Sigmoid colon (tissue), 7 donors: ENCODE results near the gene PEPD. TPM values are rescaled to one million over a fixed set of nuclear protein-coding genes. Genes with fewer than 3 reads are reported as not detected.

ENCODE experiments used
- DNase-seq: peaks from one replicate; pipeline ENCODE4 v3.0.0-alpha.2; 2019
- H3K27ac ChIP-seq, 4 donors: fragments of 200-600 bp; sonication (generic); one replicate each; pipeline ENCODE4 v1.5.1; 2016 to 2019; ENCODE audit warnings: mild to moderate bottlenecking in 1 of 4
- H3K27me3 ChIP-seq, 3 donors: fragments of 200-600 bp; sonication (generic); one replicate each; pipeline ENCODE4 v1.5.1; 2019; ENCODE audit warnings: mild to moderate bottlenecking in 1 of 3
- H3K36me3 ChIP-seq, 4 donors: fragments of 200-600 bp; sonication (generic); one replicate each; pipeline ENCODE4 v1.5.1; 2016 to 2019
- H3K4me1 ChIP-seq, 4 donors: fragments of 200-600 bp; sonication (generic); one replicate each; pipeline ENCODE4 v1.5.1; 2017 to 2019
- H3K4me3 ChIP-seq, 4 donors: fragments of 200-600 bp; sonication (generic); one replicate each; pipeline ENCODE4 v1.5.1; 2017 to 2019; ENCODE audit warnings: mild to moderate bottlenecking in 2 of 4, moderate library complexity in 1 of 4
- H3K9me3 ChIP-seq, 4 donors: fragments of 200-600 bp in 3 of 4; sonication (generic) in 3 of 4; one replicate each; pipeline versions ENCODE4 v1.5.1 to v1.6.1; 2013 to 2019
- CTCF ChIP-seq, 4 experiments: fragments of 450-650 bp in 3 of 4; fragments of 200-600 bp in 1 of 4; IDR thresholded peaks; one replicate each; pipeline ENCODE4 v1.5.1; 2016 to 2019; ENCODE audit warnings: antibody characterized with exemption in 4 of 4, mild to moderate bottlenecking in 3 of 4, moderate library complexity in 2 of 4
- EP300 ChIP-seq, 4 donors: sonication (generic); formaldehyde crosslinking; IDR thresholded peaks; one replicate each; pipeline ENCODE4 v1.6.1; 2017; ENCODE audit warnings: antibody characterized with exemption in 4 of 4
- POLR2A ChIP-seq, 2 donors: fragments of 450-650 bp; IDR thresholded peaks; one replicate each; pipeline ENCODE4 v1.6.1; 2016; ENCODE audit warnings: antibody characterized with exemption in 2 of 2, mild to moderate bottlenecking in 2 of 2, moderate library complexity in 2 of 2
- POLR2AphosphoS5 ChIP-seq, 4 donors: sonication (generic); formaldehyde crosslinking; IDR thresholded peaks; one replicate each; pipeline ENCODE4 v1.6.1; 2017; ENCODE audit warnings: antibody characterized with exemption in 4 of 4
- WGBS, 2 donors: extraction: QIAGEN DNeasy Blood & Tissue Kit; methylation state at CpG; one replicate each; pipeline ENCODE4 v1.1.7; 2013; 5-methylcytosine and 5-hydroxymethylcytosine counted together
- intact Hi-C: fragments of 100-400 bp; cut with DNase I; formaldehyde crosslinking; loops from one replicate; pipeline ENCODE4 v1.15.1; 2023
- polyA plus RNA-seq, 3 donors: library from polyadenylated mRNA; stranded (reverse); fragments of 200-250 nt; gene quantifications; one replicate each; pipeline ENCODE4 v1.2.3, GENCODE V29; 2013
- total RNA-seq, 4 donors: library from RNA; depleted of rRNA; stranded (reverse); fragments of >200 nt; gene quantifications; one replicate each; pipeline ENCODE4 v1.1.0, GENCODE V29; 2016
- donor health status: healthy with polysubstance abuse.
- donor health status: Bipolar disorder and iron deficiency.
- donor health status: healthy.

PEPD gene
- total and polyA plus RNA-seq, 7 donors: 50.0 to 187 (median 67.8) TPM

GRCh38 chr19:33357556-33357955 lies 164.0 kb downstream of the PEPD start:
- Histone ChIP-seq H3K27me3 (peaks cover 0 to 4% (median 0%) of the 10 kb centered on the region in 3 donors), H3K9me3 (peaks cover 0 to 7% (median 0%) of the 10 kb centered on the region in 4 donors), H3K4me3 (no peak overlapping the region), H3K4me1 (no peaks in the 10 kb centered on the region), H3K27ac (no peak overlapping the region), H3K36me3 (no peaks in the 10 kb centered on the region)
- no peak for TF ChIP-seq POLR2A (IDR thresholded peaks at IDR 0.05)
- TF ChIP-seq CTCF (IDR thresholded peaks at IDR 0.05): no peak
- intact Hi-C loops: no loop called here
- DNase-seq: no peak
- WGBS, 2 donors: 69 to 75% methylated on average over 1 of the region's 1 CpG

DNA sequence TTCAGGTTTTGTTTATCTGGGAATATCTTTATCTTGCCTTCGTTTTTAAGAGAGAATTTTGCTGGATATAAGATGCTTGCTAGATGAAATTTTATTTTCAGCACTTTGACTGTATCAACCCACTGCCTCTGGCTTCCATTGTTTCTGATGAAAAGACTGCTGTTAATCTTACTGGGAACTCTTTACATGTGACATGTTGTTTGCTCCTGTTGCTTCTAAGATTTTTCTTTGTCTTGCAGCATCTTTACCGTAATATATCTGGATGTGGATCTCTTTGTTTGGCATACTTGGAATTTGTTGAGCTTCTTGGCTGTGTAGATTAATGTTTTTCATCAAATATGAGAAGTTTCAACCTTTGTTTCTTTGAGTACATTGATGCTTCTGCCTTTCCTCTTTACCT lies 166.1 kb downstream of the PEPD start:
- intact Hi-C loops: no loop called here
- H3K27me3 ChIP-seq: peaks cover 0 to 4% (median 0%) of the 10 kb centered on the region in 3 donors
- WGBS, 2 donors: 81 to 86% methylated on average over 2 of the region's 2 CpGs
- no peak for DNase-seq
- H3K4me3 ChIP-seq: no peak overlapping the region
- no peak overlapping the region for H3K27ac ChIP-seq
- no peak for TF ChIP-seq EP300 (IDR thresholded peaks at IDR 0.05)
- no peak for TF ChIP-seq POLR2A (IDR thresholded peaks at IDR 0.05)
- TF ChIP-seq CTCF (IDR thresholded peaks at IDR 0.05): no peak
- peaks cover 0 to 7% (median 0%) of the 10 kb centered on the region in 4 donors for H3K9me3 ChIP-seq
- no peaks in the 10 kb centered on the region for H3K4me1 ChIP-seq
- H3K36me3 ChIP-seq: no peaks in the 10 kb centered on the region

DNA sequence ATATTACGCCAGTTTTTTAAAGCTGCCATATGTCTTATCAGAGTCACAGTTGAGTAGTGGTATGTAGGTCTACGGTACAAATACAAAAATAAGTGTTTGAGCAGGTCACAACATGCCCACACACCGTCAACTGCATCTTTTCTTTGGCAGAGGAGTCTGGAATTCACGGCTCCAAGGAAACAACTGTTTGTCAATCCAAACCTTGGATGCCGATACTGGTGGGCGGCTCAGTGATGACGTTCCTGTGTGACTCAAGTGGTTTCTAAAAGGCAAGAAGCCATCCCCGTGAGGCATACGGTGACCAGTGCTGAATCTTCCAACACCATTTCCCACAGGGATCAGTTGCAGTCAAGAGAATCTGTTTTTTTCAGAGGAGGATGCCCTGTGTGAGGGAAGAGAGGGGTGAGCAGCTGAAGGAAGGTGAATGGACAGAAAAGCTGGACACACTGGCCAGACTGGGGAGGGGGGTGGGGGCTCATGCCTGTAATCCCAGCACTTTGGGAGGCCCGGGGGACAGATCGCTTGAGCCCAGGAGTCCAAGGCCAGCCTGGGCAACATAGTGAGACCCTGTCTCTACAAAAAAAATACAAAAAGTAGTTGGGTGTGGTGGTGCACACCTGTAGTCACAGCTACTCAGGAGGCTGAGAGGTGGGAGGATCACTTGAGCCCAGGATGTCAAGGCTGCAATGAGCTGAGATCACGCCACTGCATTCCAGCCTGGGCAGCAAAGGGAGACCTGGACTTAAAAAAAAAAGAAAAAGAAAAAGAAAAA lies 170.9 kb downstream of the PEPD start:
- 89% methylated on average over 12 of the region's 12 CpGs for WGBS, 2 donors
- peak; percentile 78 for DNase-seq
- Histone ChIP-seq H3K27ac (no peak overlapping the region), H3K27me3 (peaks cover 0 to 12% (median 0%) of the 10 kb centered on the region in 3 donors), H3K4me3 (no peak overlapping the region), H3K9me3 (peaks cover 0 to 5% (median 0%) of the 10 kb centered on the region in 4 donors), H3K36me3 (no peaks in the 10 kb centered on the region), H3K4me1 (no peaks in the 10 kb centered on the region)
- intact Hi-C loops: no loop called here
- no peak for TF ChIP-seq EP300 (IDR thresholded peaks at IDR 0.05)
- peak in 1 of 4 donors; percentile 14 for TF ChIP-seq POLR2AphosphoS5 (IDR thresholded peaks at IDR 0.05)

DNA sequence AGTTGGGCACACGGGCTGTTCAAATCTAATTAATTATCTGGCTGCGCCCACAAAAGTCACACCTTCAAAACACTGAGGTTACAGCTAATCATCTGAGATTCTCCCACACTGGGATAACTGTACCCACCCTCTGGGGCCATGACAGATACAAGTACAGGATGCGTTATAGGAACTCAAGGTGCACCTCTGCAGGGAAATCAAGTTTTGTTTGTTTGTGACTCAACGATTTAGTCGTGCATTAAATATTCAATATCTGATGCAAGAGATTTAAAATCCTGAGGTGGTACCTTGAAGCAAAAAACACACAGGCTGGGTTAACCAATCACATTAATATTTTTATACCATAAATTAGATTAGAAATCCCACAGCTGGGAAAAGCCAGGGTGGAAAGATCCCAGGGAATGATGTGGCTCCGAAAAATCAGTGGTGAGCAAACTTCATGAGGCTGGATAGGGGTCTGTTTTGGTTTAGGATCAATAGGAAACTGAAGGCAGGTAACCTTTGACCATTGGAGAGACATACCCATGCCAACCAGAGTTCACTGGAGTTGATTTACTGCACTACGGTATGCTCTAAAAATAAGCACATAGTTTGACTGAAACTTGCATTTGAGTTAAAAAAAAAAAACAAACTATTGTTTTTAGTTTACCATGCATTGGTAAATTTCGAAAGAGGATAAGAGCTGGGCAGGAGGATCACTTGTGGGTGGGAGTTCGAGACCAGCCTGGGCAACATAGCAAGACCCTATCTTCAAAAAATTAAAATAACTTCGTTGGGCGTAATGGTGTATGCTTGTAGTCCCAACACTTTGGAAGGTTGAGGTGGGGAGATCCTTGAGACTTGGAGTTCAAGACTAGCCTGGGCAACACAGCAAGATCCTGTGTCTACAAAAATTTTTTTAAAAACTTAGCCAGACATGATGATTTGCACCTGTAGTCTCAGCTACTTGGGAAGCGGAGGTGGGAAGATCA lies 172.0 kb downstream of the PEPD start:
- H3K27me3 ChIP-seq: peaks cover 0 to 12% (median 0%) of the 10 kb centered on the region in 3 donors
- no peaks in the 10 kb centered on the region for H3K4me1 ChIP-seq
- no peak overlapping the region for H3K4me3 ChIP-seq
- no peak overlapping the region for H3K27ac ChIP-seq
- no peaks in the 10 kb centered on the region for H3K36me3 ChIP-seq
- no peaks in the 10 kb centered on the region for H3K9me3 ChIP-seq
- TF ChIP-seq POLR2AphosphoS5 (IDR thresholded peaks at IDR 0.05) (no peak), POLR2A (IDR thresholded peaks at IDR 0.05) (no peak), EP300 (IDR thresholded peaks at IDR 0.05) (no peak), CTCF (IDR thresholded peaks at IDR 0.05) (no peak)
- DNase-seq: no peak
- intact Hi-C loops: no loop called here
- 89 to 93% methylated on average over 12 of the region's 12 CpGs for WGBS, 2 donors
